ENCODE results near the gene YAF2.

The YAF2 gene

GRCh38 chr12:42143452-42144157 lies 94.4 kb downstream of the YAF2 start:
- peak; percentile 24 for DNase-seq

GRCh38 chr12:42141981-42142606 lies 96.0 kb downstream of the YAF2 start:
- DNase-seq = no peak

GRCh38 chr12:42140901-42141300 lies 97.1 kb downstream of the YAF2 start:
- DNase-seq = no peak

DNA sequence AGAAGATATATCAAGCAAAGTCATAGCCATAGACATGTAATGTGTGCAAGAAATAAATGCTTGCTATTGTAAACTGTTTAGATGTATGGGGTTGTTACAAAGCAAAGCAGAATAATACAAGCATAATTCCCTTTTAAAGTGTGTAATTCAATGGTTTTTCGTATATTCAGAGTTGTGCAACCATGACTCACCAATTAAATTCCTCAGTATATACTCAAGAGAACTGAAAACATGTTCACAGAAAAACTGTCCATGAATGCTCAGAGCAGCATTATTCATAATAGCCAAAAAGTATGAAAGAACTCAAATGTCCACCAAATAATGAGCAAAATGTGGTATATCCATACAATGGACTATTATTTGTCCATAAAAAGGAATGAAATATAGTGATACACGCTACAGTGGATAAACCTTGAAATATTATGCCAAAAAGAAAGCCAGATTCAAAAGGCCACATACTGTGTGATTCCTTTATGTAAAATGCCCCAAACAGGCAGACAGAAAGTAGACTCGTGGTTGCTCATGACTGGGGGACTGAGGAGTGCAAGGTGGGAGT lies 102.7 kb downstream of the YAF2 start:
- DNase-seq = no peak

DNA sequence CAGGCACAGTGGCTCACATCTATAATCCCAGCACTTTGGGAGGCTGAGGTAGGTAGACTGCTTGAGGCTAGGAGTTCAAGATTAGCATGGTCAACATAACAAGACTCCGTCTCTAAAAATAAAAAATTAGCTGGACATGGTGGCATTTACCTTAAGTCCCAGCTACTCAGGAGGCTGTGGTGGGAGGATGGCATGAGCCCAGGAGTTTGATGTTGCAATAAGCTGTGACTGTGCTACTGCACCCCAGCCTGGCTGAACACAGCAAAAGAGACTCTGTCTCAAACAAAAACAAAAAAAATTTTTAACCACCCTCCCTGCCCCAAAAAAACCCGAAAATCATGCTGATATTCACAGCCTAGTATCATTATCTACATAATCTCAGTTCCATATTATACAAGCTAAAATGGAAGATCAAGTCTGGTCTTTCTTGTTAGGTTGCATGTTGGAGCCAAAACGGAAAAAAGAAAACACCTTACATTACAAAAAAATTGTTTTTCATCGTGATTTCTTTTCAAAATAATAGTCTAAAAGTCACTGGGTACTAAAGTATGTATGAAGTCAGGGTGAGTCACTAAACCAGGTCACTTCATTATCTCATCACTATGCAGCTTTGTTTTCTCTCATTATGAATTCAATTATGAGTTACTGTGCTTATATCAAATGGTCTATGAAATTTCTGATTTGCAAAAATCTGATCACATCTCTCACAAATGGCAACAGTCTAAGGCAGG lies 107.2 kb downstream of the YAF2 start:
- no peak for DNase-seq

- peak; percentile 49 for DNase-seq
Measured at GRCh38 chr12:42129595-42130204, 108.3 kb downstream of the YAF2 start.

GRCh38 chr12:42128888-42129287 lies 109.2 kb downstream of the YAF2 start:
- no peak for DNase-seq

DNA sequence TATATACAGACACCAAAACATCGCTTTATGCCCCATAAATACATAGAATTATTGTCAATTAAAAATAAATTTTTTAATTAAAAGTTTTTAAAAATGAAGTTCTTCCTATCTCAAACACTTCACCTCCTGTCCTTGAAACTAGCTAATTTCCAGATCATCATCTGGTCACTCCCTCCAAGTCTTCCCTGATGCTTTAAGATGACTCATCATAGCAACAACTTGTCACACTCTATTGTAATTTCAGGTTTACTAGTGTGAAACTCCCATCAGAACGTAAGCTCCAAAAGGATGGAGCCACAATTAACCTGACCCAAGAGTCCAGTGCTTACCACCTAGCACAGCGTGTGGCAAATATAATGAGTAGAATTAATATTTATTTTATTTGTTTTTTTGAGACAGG lies 109.7 kb downstream of the YAF2 start:
- DNase-seq = no peak

DNA sequence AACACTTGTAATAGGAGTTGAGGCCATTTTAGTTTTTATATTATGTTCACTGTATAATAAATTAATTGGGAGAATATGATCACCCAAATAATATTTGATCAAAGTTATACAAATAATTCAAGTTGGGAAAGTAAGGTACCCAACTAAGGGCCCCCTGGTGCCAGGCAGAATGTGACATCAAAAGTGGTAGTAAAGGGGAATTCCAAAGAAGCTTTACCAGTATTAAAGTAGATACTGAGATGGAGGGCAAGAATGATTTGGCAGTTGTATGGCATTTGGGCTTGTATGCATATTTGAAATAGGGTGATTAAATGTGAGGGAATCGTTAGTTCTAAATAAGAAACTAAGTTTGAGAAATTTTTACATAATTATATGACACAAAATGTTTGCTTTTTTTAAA lies 111.1 kb downstream of the YAF2 start:
- no peak for DNase-seq

DNA sequence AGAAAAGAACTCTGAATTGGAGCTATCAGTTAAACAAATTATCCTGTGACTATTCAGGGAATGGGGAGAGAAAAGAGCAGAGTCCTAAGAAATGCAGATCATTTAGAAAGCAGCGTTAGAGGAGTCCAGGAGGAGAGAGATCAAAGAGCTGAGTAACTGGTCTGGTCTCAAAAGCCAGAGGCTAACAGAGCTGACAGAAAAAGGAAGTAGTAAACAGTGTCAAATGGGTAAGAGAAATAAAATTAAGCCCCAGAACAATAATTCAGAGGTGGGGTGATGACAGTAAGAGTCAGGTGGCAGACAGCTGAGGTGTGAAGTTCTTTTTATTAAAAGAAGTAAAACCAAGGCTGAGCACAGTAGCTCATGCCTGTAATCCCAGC lies 112.7 kb downstream of the YAF2 start:
- no peak for DNase-seq

- no peak for DNase-seq
Measured at GRCh38 chr12:42124764-42125387, 113.2 kb downstream of the YAF2 start.

GRCh38 chr12:42119085-42119633 lies 118.9 kb downstream of the YAF2 start:
- no peak for DNase-seq

- no peak for DNase-seq
Measured at GRCh38 chr12:42118136-42118879, 119.7 kb downstream of the YAF2 start.

- no peak for DNase-seq
Measured at GRCh38 chr12:42109031-42109430, 129.0 kb downstream of the YAF2 start.

Data from CD4-positive, alpha-beta T cell treated with Interleukin-21 for 1 hour (primary cell).